DND-41 (cell line): ENCODE data around the gene CNIH4.

Experiments
- ATAC-seq: fragments of 200-7000 bp; cut with Tn5 transposase; 3 replicates; pipeline ENCODE4 v1.9.1; 2021; ENCODE audit warnings: low read depth; ENCODE audit not compliant: insufficient read depth
- DNase-seq: peaks from one replicate; pipeline ENCODE4 v3.0.0-alpha.2; 2020
- H2AFZ ChIP-seq: 2 replicates; pipeline ENCODE4 v1.6.0; 2012; ENCODE audit warnings: low read depth, low read length
- H3K27ac ChIP-seq: 2 replicates; pipeline ENCODE4 v1.5.1; 2012; ENCODE audit warnings: low read length, inconsistent platforms
- H3K27me3 ChIP-seq: fragments of 200-600 bp; sonication (generic); 2 replicates; pipeline ENCODE4 v1.6.0; 2012; ENCODE audit warnings: low read length, mild to moderate bottlenecking, inconsistent platforms; ENCODE audit not compliant: insufficient read depth, poor library complexity
- H3K36me3 ChIP-seq: 2 replicates; pipeline ENCODE4 v1.5.1; 2012; ENCODE audit warnings: low read length, inconsistent platforms; ENCODE audit not compliant: insufficient read depth
- H3K4me1 ChIP-seq: 2 replicates; pipeline ENCODE4 v1.5.1; 2012; ENCODE audit warnings: mild to moderate bottlenecking, low read length; ENCODE audit not compliant: insufficient read depth
- H3K4me2 ChIP-seq: 2 replicates; pipeline ENCODE4 v1.6.0; 2012; ENCODE audit warnings: mild to moderate bottlenecking, moderate library complexity, low read length, inconsistent platforms; ENCODE audit not compliant: insufficient read depth
- H3K4me3 ChIP-seq, 2 experiments: fragments of 200-600 bp in 1 of 2; shearing (Covaris generic) in 1 of 2; 2 replicates each; pipeline ENCODE4 v1.5.1; 2012 to 2016; ENCODE audit warnings: inconsistent platforms in 2 of 2, low read length in 2 of 2, mild to moderate bottlenecking in 2 of 2, low read depth in 1 of 2, moderate library complexity in 1 of 2
- H3K79me2 ChIP-seq: 2 replicates; pipeline ENCODE4 v1.6.0; 2012; ENCODE audit warnings: low read length, inconsistent platforms; ENCODE audit not compliant: insufficient read depth
- H3K9ac ChIP-seq: 2 replicates; pipeline ENCODE4 v1.6.0; 2012; ENCODE audit warnings: low read depth, mild to moderate bottlenecking, inconsistent platforms, low read length, moderate library complexity
- H3K9me3 ChIP-seq: 2 replicates; pipeline ENCODE4 v1.5.1; 2012; ENCODE audit warnings: low read length, moderate library complexity, mild to moderate bottlenecking, inconsistent platforms; ENCODE audit not compliant: insufficient read depth, severe bottlenecking
- H4K20me1 ChIP-seq: 2 replicates; pipeline ENCODE4 v1.6.0; 2012; ENCODE audit warnings: low read length; ENCODE audit not compliant: insufficient read depth
- CTCF ChIP-seq: IDR thresholded peaks from 2 replicates; pipeline ENCODE4 v1.5.1; 2012; ENCODE audit warnings: borderline replicate concordance, low read length, moderate library complexity, mild to moderate bottlenecking; ENCODE audit not compliant: poor library complexity, severe bottlenecking; ENCODE audit errors: extremely low read depth
- EZH2 ChIP-seq: IDR thresholded peaks from 3 replicates; pipeline ENCODE4 v1.6.1; 2012; ENCODE audit warnings: borderline replicate concordance, low read depth, mild to moderate bottlenecking, moderate library complexity, low read length, inconsistent platforms; ENCODE audit not compliant: severe bottlenecking

The CNIH4 gene

GRCh38 chr1:224407571-224408293 lies 51.1 kb downstream of the CNIH4 start:
- peaks cover 84% of the 10 kb centered on the region for H3K36me3 ChIP-seq
- no peak for ATAC-seq
- no peaks in the 10 kb centered on the region for H3K79me2 ChIP-seq

GRCh38 chr1:224408294-224408590 lies 51.6 kb downstream of the CNIH4 start:
- DNase-seq: no peak
- no peak for ATAC-seq
- no peaks in the 10 kb centered on the region for H3K27me3 ChIP-seq
- H3K79me2 ChIP-seq: no peaks in the 10 kb centered on the region
- no peaks in the 10 kb centered on the region for H4K20me1 ChIP-seq
- TF ChIP-seq CTCF (no peak), EZH2 (no peak)
- H3K4me3 ChIP-seq: no peak overlapping the region
- no peak overlapping the region for H3K4me2 ChIP-seq
- no peaks in the 10 kb centered on the region for H3K9me3 ChIP-seq
- H3K27ac ChIP-seq: no peak overlapping the region
- H2AFZ ChIP-seq: no peak overlapping the region
- no peaks in the 10 kb centered on the region for H3K4me1 ChIP-seq
- H3K36me3 ChIP-seq: peaks cover 83% of the 10 kb centered on the region
- H3K9ac ChIP-seq: no peak overlapping the region

More at GRCh38 chr1:224407571-224408293, 51.1 kb downstream of the CNIH4 start:
- Histone ChIP-seq H3K4me3 (no peak overlapping the region), H4K20me1 (no peaks in the 10 kb centered on the region), H3K9ac (no peak overlapping the region), H3K27me3 (no peaks in the 10 kb centered on the region), H3K4me2 (no peak overlapping the region), H3K9me3 (no peaks in the 10 kb centered on the region), H3K27ac (no peak overlapping the region), H2AFZ (no peak overlapping the region), H3K4me1 (no peaks in the 10 kb centered on the region)
- no peak for DNase-seq
- no peak for TF ChIP-seq CTCF

- peaks cover 69% of the 10 kb centered on the region for H3K36me3 ChIP-seq
- H3K27ac ChIP-seq: no peak overlapping the region
- H4K20me1 ChIP-seq: no peaks in the 10 kb centered on the region
- no peak overlapping the region for H3K4me2 ChIP-seq
- H3K4me1 ChIP-seq: no peaks in the 10 kb centered on the region
- 0 out of 2 replicates have a peak, but pooled peaks cover 2% of the 10 kb centered on the region for H3K79me2 ChIP-seq
- H2AFZ ChIP-seq: no peak overlapping the region
- H3K27me3 ChIP-seq: no peaks in the 10 kb centered on the region
- H3K9ac ChIP-seq: no peak overlapping the region
- no peak overlapping the region for H3K4me3 ChIP-seq
- TF ChIP-seq EZH2 (no peak), CTCF (no peak)
- ATAC-seq (peak; percentile 31; the same call in 1 of the 3 replicates), DNase-seq (no peak)
- no peaks in the 10 kb centered on the region for H3K9me3 ChIP-seq
Measured at GRCh38 chr1:224411766-224412165, 55.1 kb downstream of the CNIH4 start.
